ENCODE data around the gene PRDM16. TPM values are rescaled to one million over a fixed set of nuclear protein-coding genes. Genes with fewer than 3 reads are reported as not detected.

Gene PRDM16
- total RNA-seq, 1 experiment from 2014 or later: 6.1 TPM

DNA sequence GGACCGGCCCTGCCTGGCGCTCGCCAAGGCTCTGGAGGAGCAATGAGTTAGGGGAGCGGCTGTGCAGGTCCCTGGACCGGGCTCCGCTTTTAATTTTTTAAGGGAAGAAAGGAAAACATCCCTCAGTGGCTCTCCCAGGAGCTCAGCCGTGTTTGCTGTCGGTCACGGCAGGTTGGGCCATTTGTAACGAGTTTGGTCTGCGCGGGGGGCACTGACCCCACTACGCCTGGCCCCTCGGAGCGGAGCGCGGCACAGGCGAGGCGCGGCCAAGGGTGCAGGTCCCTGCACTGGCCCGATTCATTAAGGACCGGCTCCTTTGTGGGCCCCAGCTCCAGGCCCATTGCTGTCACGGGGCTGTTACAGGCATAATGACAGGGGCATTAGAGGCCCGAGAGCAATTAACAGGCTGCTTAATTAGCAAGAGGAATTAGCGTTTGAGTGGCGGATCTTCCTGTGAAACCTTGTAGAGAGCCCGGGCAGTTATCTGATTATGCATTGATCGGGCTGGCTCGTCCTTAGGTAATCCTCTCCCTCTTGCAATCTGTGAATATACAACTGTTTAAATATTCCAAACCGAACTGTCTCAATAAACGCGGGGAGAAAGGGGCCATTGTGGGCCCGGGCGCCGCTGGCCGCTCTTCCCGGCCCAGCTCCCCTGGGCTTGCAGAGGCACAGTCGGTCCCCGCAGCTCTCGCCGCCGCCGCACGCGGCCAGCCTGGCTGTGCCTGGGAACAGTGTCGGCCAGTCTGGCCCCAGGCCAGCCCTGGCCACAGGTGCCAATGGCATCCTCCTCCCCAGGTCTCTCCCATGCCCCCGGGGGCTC is 56.8 kb downstream of the PRDM16 start:
- ATAC-seq (no peak), DNase-seq (ENCODE audit: low read depth, low spot score) (no peak)
- Histone ChIP-seq H4K20me1 (ENCODE audit: insufficient read depth) (no peaks in the 10 kb centered on the region), H3K4me1 (ENCODE audit: control insufficient read depth in 1 of 2, insufficient read depth in 2 of 2, low read length in 2 of 2) (no peaks in the 10 kb centered on the region), H3K9ac (ENCODE audit: low read length) (no peak overlapping the region), H3K27me3 (ENCODE audit: insufficient read depth, low read length) (no peaks in the 10 kb centered on the region), H3K27ac (ENCODE audit: low read depth, low read length) (no peak overlapping the region), H3K4me2 (ENCODE audit: low read length) (no peak overlapping the region), H3K9me3 (ENCODE audit: control insufficient read depth in 1 of 2, insufficient read depth in 1 of 2, low read depth in 1 of 2, low read length in 2 of 2) (no peaks in the 10 kb centered on the region), H3K79me2 (ENCODE audit: insufficient read depth, low read length) (no peaks in the 10 kb centered on the region), H3K4me3 (replicated peaks in 1 of 2; ENCODE audit: low read depth in 1 of 2, low read length in 2 of 2) (no peak overlapping the region), H2AFZ (ENCODE audit: low read depth, low read length, poor library complexity, severe bottlenecking) (no peak overlapping the region), H3K36me3 (ENCODE audit: control insufficient read depth in 1 of 2, insufficient read depth in 2 of 2, low read length in 2 of 2) (no peaks in the 10 kb centered on the region), H3K9me2 (ENCODE audit: insufficient read depth) (no peaks in the 10 kb centered on the region)
- TF ChIP-seq FOSL1 (IDR thresholded peaks at IDR 0.05; ENCODE audit: low read depth) (no peak), ELF1 (IDR thresholded peaks at IDR 0.05; ENCODE audit: borderline replicate concordance, low read depth) (no peak), ZFX (IDR thresholded peaks at IDR 0.05) (no peak), EZH2phosphoT487 (IDR thresholded peaks at IDR 0.05; ENCODE audit: borderline replicate concordance) (no peak), CBX3 (IDR thresholded peaks at IDR 0.05; ENCODE audit: low read depth) (no peak), TCF7L2 (IDR thresholded peaks at IDR 0.05; ENCODE audit: borderline replicate concordance, extremely low read depth, insufficient read depth, insufficient read length) (no peak), YY1 (IDR thresholded peaks at IDR 0.05; ENCODE audit: extremely low read depth, insufficient replicate concordance, low read depth, low read length) (no peak), CEBPB (IDR thresholded peaks at IDR 0.05; ENCODE audit: low read depth) (no peak)
- TF ChIP-seq, protein P1, sequence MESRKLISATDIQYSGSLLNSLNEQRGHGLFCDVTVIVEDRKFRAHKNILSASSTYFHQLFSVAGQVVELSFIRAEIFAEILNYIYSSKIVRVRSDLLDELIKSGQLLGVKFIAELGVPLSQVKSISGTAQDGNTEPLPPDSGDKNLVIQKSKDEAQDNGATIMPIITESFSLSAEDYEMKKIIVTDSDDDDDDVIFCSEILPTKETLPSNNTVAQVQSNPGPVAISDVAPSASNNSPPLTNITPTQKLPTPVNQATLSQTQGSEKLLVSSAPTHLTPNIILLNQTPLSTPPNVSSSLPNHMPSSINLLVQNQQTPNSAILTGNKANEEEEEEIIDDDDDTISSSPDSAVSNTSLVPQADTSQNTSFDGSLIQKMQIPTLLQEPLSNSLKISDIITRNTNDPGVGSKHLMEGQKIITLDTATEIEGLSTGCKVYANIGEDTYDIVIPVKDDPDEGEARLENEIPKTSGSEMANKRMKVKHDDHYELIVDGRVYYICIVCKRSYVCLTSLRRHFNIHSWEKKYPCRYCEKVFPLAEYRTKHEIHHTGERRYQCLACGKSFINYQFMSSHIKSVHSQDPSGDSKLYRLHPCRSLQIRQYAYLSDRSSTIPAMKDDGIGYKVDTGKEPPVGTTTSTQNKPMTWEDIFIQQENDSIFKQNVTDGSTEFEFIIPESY (IDR thresholded peaks at IDR 0.05; ENCODE audit: extremely low read depth, insufficient replicate concordance, low read length): no peak
- intact Hi-C loops (cut with micrococcal nuclease): no loop called here
- ChIA-PET CTCF (no interaction called here), RAD21 (ENCODE audit: low non-redundant PET in 1 of 2, low total read pairs in 2 of 2, uncharacterized antibody in 2 of 2, unreplicated experiment in 2 of 2) (no interaction called here), POLR2A (no interaction called here)
- no TSS peak for BruUV-seq (replicated peaks)
